ENCODE results near the gene RASSF1.

The RASSF1 gene

DNA sequence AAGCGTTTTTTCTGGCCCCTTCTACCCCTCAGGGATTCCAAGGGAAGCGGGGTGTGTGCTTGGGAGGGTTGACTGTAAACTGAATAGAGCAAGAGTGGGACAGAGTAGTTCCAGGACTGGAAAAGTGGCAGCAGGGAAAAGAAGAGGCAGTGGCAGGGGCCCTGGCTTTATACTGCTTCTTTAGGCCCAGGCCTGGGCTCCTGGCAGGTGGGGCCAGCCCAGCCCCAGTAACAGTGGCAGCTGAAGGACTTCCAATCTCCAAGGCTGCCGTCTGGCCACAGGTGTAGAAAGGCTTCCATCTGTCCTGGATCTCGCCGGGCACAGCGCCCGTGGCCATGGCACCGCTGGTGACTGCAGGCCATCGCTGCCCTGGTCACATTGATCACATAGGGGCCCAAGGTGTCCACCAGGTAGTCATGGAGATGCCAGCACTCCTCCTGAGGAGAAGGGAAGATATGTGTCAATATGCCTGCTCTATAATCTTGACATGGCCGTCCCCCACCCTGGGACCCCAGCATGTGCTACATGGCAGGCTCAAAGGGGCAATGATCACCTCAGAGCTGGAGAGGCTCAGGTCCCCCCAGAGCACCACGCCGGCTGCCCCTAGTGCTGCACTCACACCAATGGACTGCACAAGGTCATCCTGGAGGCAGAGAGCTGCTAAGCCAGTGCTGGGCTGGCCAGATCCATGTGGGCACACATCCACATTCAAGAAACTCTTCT, 47.4 kb downstream of the RASSF1 start:
- TF ChIP-seq CTCF (IDR thresholded peaks at IDR 0.05; ENCODE audit: low read depth, low read length): no peak
- no peak for DNase-seq (ENCODE audit: low read depth)
- peak overlapping the region; percentile 64 for H3K4me3 ChIP-seq (ENCODE audit: low read depth, low read length)

GRCh38 chr3:50292159-50293078, 48.2 kb downstream of the RASSF1 start, which contains the start of gene IFRD2:
IFRD2 (minus strand) TSS chr3:50292429; CDS start chr3:50292274, 155 bp downstream.
- DNase-seq (ENCODE audit: low read depth): peak; percentile 99
- H3K4me3 ChIP-seq (ENCODE audit: low read depth, low read length): peak within 1 kb of the TSS; percentile 98
- TF ChIP-seq POLR2A (IDR thresholded peaks at IDR 0.05; ENCODE audit: extremely low read depth, insufficient read length) (peak; percentile 62), CTCF (IDR thresholded peaks at IDR 0.05; ENCODE audit: low read depth, low read length) (no peak), MAX (IDR thresholded peaks at IDR 0.05; ENCODE audit: low read depth, low read length) (peak; percentile 88), MYC (IDR thresholded peaks at IDR 0.05; ENCODE audit: low read depth, low read length) (peak; percentile 96)

- TF ChIP-seq POLR2A (IDR thresholded peaks at IDR 0.05; ENCODE audit: extremely low read depth, insufficient read length): no peak
- TF ChIP-seq MYC (IDR thresholded peaks at IDR 0.05; ENCODE audit: low read depth, low read length): no peak
- TF ChIP-seq CTCF (IDR thresholded peaks at IDR 0.05; ENCODE audit: low read depth, low read length): no peak
- no peak for TF ChIP-seq MAX (IDR thresholded peaks at IDR 0.05; ENCODE audit: low read depth, low read length)
- H3K4me3 ChIP-seq (ENCODE audit: low read depth, low read length): no peak overlapping the region
- DNase-seq (ENCODE audit: low read depth): no peak
Observed at GRCh38 chr3:50290161-50290641, 50.4 kb downstream of the RASSF1 start.

GRCh38 chr3:50289130-50289529, 51.5 kb downstream of the RASSF1 start:
- no peak for TF ChIP-seq MAX (IDR thresholded peaks at IDR 0.05; ENCODE audit: low read depth, low read length)
- TF ChIP-seq CTCF (IDR thresholded peaks at IDR 0.05; ENCODE audit: low read depth, low read length): no peak
- TF ChIP-seq POLR2A (IDR thresholded peaks at IDR 0.05; ENCODE audit: extremely low read depth, insufficient read length): no peak
- TF ChIP-seq MYC (IDR thresholded peaks at IDR 0.05; ENCODE audit: low read depth, low read length): no peak
- H3K4me3 ChIP-seq (ENCODE audit: low read depth, low read length): no peak overlapping the region
- no peak for DNase-seq (ENCODE audit: low read depth)

GRCh38 chr3:50288387-50289007, 52.1 kb downstream of the RASSF1 start:
- no peak for TF ChIP-seq CTCF (IDR thresholded peaks at IDR 0.05; ENCODE audit: low read depth, low read length)
- TF ChIP-seq POLR2A (IDR thresholded peaks at IDR 0.05; ENCODE audit: extremely low read depth, insufficient read length): no peak
- TF ChIP-seq MYC (IDR thresholded peaks at IDR 0.05; ENCODE audit: low read depth, low read length): no peak
- DNase-seq (ENCODE audit: low read depth): no peak
- no peak overlapping the region for H3K4me3 ChIP-seq (ENCODE audit: low read depth, low read length)
